Liver (tissue), 9 donors: Measurements from ENCODE around the gene CYP1B1. TPM values are rescaled to one million over a fixed set of nuclear protein-coding genes. Genes with fewer than 3 reads are reported as not detected.

Experiments used
- DNase-seq: peaks from one replicate; pipeline ENCODE4 v3.0.0-alpha.2; 2017; ENCODE audit warnings: low spot score
- H3K27ac ChIP-seq, 2 donors: one replicate each; pipeline ENCODE4 v1.7.0; 2013; ENCODE audit warnings: inconsistent platforms in 2 of 2, low read length in 2 of 2, control low read depth in 1 of 2, low read depth in 1 of 2, mild to moderate bottlenecking in 1 of 2
- H3K27me3 ChIP-seq, 4 donors: one replicate each; pipeline versions ENCODE4 v1.6.1 to v1.7.0; 2013; ENCODE audit warnings: low read length in 3 of 4, inconsistent platforms in 1 of 4, mild to moderate bottlenecking in 1 of 4, moderate library complexity in 1 of 4; ENCODE audit not compliant: control insufficient read depth in 4 of 4, insufficient read depth in 4 of 4
- H3K36me3 ChIP-seq, 4 donors: one replicate each; pipeline versions ENCODE4 v1.6.1 to v1.7.0; 2013; ENCODE audit warnings: low read length in 3 of 4, mild to moderate bottlenecking in 3 of 4, low read depth in 1 of 4, moderate library complexity in 1 of 4; ENCODE audit not compliant: control insufficient read depth in 4 of 4, insufficient read depth in 3 of 4
- H3K4me1 ChIP-seq, 4 donors: one replicate each; pipeline versions ENCODE4 v1.6.1 to v1.7.0; 2013; ENCODE audit warnings: low read length in 3 of 4, mild to moderate bottlenecking in 3 of 4, moderate library complexity in 1 of 4; ENCODE audit not compliant: control insufficient read depth in 4 of 4, insufficient read depth in 4 of 4
- H3K4me3 ChIP-seq, 3 donors: one replicate each; pipeline versions ENCODE4 v1.6.1 to v1.7.0; 2013; ENCODE audit warnings: low read length in 3 of 3, control low read depth in 1 of 3, low read depth in 1 of 3, mild to moderate bottlenecking in 1 of 3
- H3K9ac ChIP-seq, 2 donors: one replicate each; pipeline ENCODE4 v1.7.0; 2013; ENCODE audit warnings: low read length in 2 of 2, mild to moderate bottlenecking in 2 of 2, moderate library complexity in 2 of 2, control low read depth in 1 of 2, low read depth in 1 of 2
- H3K9me3 ChIP-seq, 4 donors: one replicate each; pipeline versions ENCODE4 v1.6.1 to v1.7.0; 2013; ENCODE audit warnings: low read length in 3 of 4; ENCODE audit not compliant: control insufficient read depth in 4 of 4
- ATF3 ChIP-seq: IDR thresholded peaks from 2 replicates; pipeline ENCODE4 v1.6.1; 2016; ENCODE audit warnings: antibody characterized with exemption
- CTCF ChIP-seq: fragments of 150-350 bp; IDR thresholded peaks from 2 replicates; pipeline ENCODE4 v1.5.1; 2017; ENCODE audit warnings: improper control_type of control experiment, low read depth, low read length; ENCODE audit not compliant: missing input control
- EGR1 ChIP-seq, 2 donors: IDR thresholded peaks; 2 replicates each; pipeline ENCODE4 v1.6.1; 2016 to 2018; ENCODE audit warnings: antibody characterized with exemption in 2 of 2, low read depth in 2 of 2
- FOXA1 ChIP-seq: IDR thresholded peaks from 2 replicates; pipeline ENCODE4 v1.6.1; 2016; ENCODE audit warnings: antibody characterized with exemption
- FOXA2 ChIP-seq: IDR thresholded peaks from 2 replicates; pipeline ENCODE4 v1.6.1; 2016; ENCODE audit warnings: antibody characterized with exemption
- GABPA ChIP-seq, 2 donors: IDR thresholded peaks in 1 of 2; conservative IDR thresholded peaks in 1 of 2; 2 replicates each; pipeline ENCODE4 v1.6.1; 2016; ENCODE audit warnings: antibody characterized with exemption in 2 of 2, mild to moderate bottlenecking in 1 of 2, moderate library complexity in 1 of 2
- HNF4A ChIP-seq, 2 donors: conservative IDR thresholded peaks; 2 replicates each; pipeline ENCODE4 v1.6.1; 2016; ENCODE audit warnings: antibody characterized with exemption in 2 of 2, mild to moderate bottlenecking in 2 of 2
- HNF4G ChIP-seq: IDR thresholded peaks from 2 replicates; pipeline ENCODE4 v1.6.1; 2016; ENCODE audit warnings: antibody characterized with exemption
- JUND ChIP-seq, 2 donors: IDR thresholded peaks; 2 replicates each; pipeline ENCODE4 v1.6.1; 2016; ENCODE audit warnings: antibody characterized with exemption in 2 of 2
- MAX ChIP-seq: IDR thresholded peaks from 2 replicates; pipeline ENCODE4 v1.6.1; 2016; ENCODE audit warnings: antibody characterized with exemption
- NR2F2 ChIP-seq: IDR thresholded peaks from 2 replicates; pipeline ENCODE4 v1.6.1; 2016; ENCODE audit warnings: antibody characterized with exemption
- RAD21 ChIP-seq, 2 donors: IDR thresholded peaks; 2 replicates each; pipeline ENCODE4 v1.6.1; 2016; ENCODE audit warnings: antibody characterized with exemption in 2 of 2, mild to moderate bottlenecking in 2 of 2
- REST ChIP-seq: IDR thresholded peaks from 2 replicates; pipeline ENCODE4 v1.6.1; 2016; ENCODE audit warnings: antibody characterized with exemption, mild to moderate bottlenecking
- RXRA ChIP-seq, 2 donors: IDR thresholded peaks; 2 replicates each; pipeline ENCODE4 v1.6.1; 2017 to 2018; ENCODE audit warnings: antibody characterized with exemption in 2 of 2, mild to moderate bottlenecking in 1 of 2
- SP1 ChIP-seq: IDR thresholded peaks from 2 replicates; pipeline ENCODE4 v1.6.1; 2018; ENCODE audit warnings: antibody characterized with exemption, mild to moderate bottlenecking
- TAF1 ChIP-seq: conservative IDR thresholded peaks from 2 replicates; pipeline ENCODE4 v1.6.1; 2016; ENCODE audit warnings: antibody characterized with exemption, mild to moderate bottlenecking
- YY1 ChIP-seq: IDR thresholded peaks from 2 replicates; pipeline ENCODE4 v1.6.1; 2016; ENCODE audit warnings: antibody characterized with exemption, mild to moderate bottlenecking
- ZBTB33 ChIP-seq: IDR thresholded peaks from 2 replicates; pipeline ENCODE4 v1.6.1; 2016; ENCODE audit warnings: antibody characterized with exemption
- WGBS: extraction: QIAGEN DNeasy Blood & Tissue Kit; methylation state at CpG from one replicate; pipeline ENCODE4 v1.1.7; 2013; 5-methylcytosine and 5-hydroxymethylcytosine counted together
- polyA plus RNA-seq, 2 donors: library from polyadenylated mRNA; stranded (reverse) in 1 of 2; unstranded in 1 of 2; fragments of 200-250 nt in 1 of 2; fragments of >200 nt in 1 of 2; fragmentation: Nextera tagmentation in 1 of 2; extraction: Ambion mirVana in 1 of 2; gene quantifications; one replicate each; pipeline versions ENCODE4 v1.2.1 to v1.2.3, GENCODE V29; 2013 to 2015
- total RNA-seq, 2 donors: library from RNA; depleted of rRNA; stranded (reverse); fragments of >200 nt; gene quantifications; one replicate each; pipeline ENCODE4 v1.2.3, GENCODE V29; 2014
- donor health status: healthy.
- donor health status: healthy.
- donor health status: healthy.
- donor health status: healthy.
- donor health status: healthy.

CYP1B1 gene
- total and polyA plus RNA-seq, 4 donors = 0.84 to 6.8 (median 3.2) TPM

GRCh38 chr2:38032946-38033345 lies 43.0 kb downstream of the CYP1B1 start (continued):
- TF ChIP-seq MAX = no peak

GRCh38 chr2:38030635-38031355 lies 45.2 kb downstream of the CYP1B1 start:
- Histone ChIP-seq H3K27me3 (no peaks in the 10 kb centered on the region), H3K9me3 (no peaks in the 10 kb centered on the region), H3K36me3 (no peaks in the 10 kb centered on the region), H3K4me1 (no peaks in the 10 kb centered on the region), H3K9ac (no peak overlapping the region), H3K4me3 (no peak overlapping the region), H3K27ac (no peak overlapping the region)
- TF ChIP-seq TAF1 (no peak), NR2F2 (no peak), RXRA (IDR thresholded peaks at IDR 0.05) (no peak), FOXA1 (no peak), SP1 (no peak), FOXA2 (no peak), GABPA (IDR thresholded peaks at IDR 0.05 in 1 of 2, conservative IDR thresholded peaks at IDR 0.05 in 1 of 2) (no peak), ZBTB33 (no peak), HNF4A (conservative IDR thresholded peaks at IDR 0.05) (no peak)
- no peak for DNase-seq
- 76% methylated on average over 1 of the region's 1 CpG for WGBS

GRCh38 chr2:38029512-38029911 lies 46.4 kb downstream of the CYP1B1 start:
- Histone ChIP-seq H3K4me3 (no peak overlapping the region), H3K4me1 (no peaks in the 10 kb centered on the region), H3K9ac (no peak overlapping the region), H3K9me3 (no peaks in the 10 kb centered on the region), H3K27ac (no peak overlapping the region), H3K36me3 (no peaks in the 10 kb centered on the region), H3K27me3 (no peaks in the 10 kb centered on the region)
- no peak for DNase-seq
- TF ChIP-seq SP1 (no peak), REST (no peak), RAD21 (IDR thresholded peaks at IDR 0.05) (no peak), JUND (IDR thresholded peaks at IDR 0.05) (no peak), TAF1 (no peak), HNF4G (no peak), EGR1 (IDR thresholded peaks at IDR 0.05; ENCODE audit: low read depth in 2 of 2) (no peak), ATF3 (no peak), GABPA (IDR thresholded peaks at IDR 0.05 in 1 of 2, conservative IDR thresholded peaks at IDR 0.05 in 1 of 2) (no peak), ZBTB33 (no peak), RXRA (IDR thresholded peaks at IDR 0.05) (no peak), HNF4A (conservative IDR thresholded peaks at IDR 0.05) (no peak), FOXA2 (no peak), MAX (no peak), NR2F2 (no peak), CTCF (no peak), FOXA1 (no peak), YY1 (no peak)
- 87% methylated on average over 5 of the region's 5 CpGs for WGBS
